HL-60 (cell line): Measurements from ENCODE around the gene NBL1.

Experiments
- CTCF ChIP-seq: IDR thresholded peaks from one replicate; pipeline ENCODE4 v1.5.1; 2011; ENCODE audit warnings: low read length, control low read depth, inconsistent platforms; ENCODE audit not compliant: insufficient read depth
- POLR2AphosphoS5 ChIP-seq: IDR thresholded peaks from 2 replicates; pipeline ENCODE4 v1.6.1; 2012; ENCODE audit warnings: low read depth
- TF ChIP-seq, protein P1 (sequence below): IDR thresholded peaks from 2 replicates; pipeline ENCODE4 v1.6.1; 2012; ENCODE audit warnings: low read depth; ENCODE audit not compliant: insufficient replicate concordance

GRCh38 chr1:19683351-19683750 is 39.2 kb downstream of the NBL1 start:
- TF ChIP-seq CTCF, result no peak
- no peak for TF ChIP-seq POLR2AphosphoS5
- TF ChIP-seq, protein P1, sequence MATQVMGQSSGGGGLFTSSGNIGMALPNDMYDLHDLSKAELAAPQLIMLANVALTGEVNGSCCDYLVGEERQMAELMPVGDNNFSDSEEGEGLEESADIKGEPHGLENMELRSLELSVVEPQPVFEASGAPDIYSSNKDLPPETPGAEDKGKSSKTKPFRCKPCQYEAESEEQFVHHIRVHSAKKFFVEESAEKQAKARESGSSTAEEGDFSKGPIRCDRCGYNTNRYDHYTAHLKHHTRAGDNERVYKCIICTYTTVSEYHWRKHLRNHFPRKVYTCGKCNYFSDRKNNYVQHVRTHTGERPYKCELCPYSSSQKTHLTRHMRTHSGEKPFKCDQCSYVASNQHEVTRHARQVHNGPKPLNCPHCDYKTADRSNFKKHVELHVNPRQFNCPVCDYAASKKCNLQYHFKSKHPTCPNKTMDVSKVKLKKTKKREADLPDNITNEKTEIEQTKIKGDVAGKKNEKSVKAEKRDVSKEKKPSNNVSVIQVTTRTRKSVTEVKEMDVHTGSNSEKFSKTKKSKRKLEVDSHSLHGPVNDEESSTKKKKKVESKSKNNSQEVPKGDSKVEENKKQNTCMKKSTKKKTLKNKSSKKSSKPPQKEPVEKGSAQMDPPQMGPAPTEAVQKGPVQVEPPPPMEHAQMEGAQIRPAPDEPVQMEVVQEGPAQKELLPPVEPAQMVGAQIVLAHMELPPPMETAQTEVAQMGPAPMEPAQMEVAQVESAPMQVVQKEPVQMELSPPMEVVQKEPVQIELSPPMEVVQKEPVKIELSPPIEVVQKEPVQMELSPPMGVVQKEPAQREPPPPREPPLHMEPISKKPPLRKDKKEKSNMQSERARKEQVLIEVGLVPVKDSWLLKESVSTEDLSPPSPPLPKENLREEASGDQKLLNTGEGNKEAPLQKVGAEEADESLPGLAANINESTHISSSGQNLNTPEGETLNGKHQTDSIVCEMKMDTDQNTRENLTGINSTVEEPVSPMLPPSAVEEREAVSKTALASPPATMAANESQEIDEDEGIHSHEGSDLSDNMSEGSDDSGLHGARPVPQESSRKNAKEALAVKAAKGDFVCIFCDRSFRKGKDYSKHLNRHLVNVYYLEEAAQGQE, result no peak
